ES-I3 (cell line): ENCODE measurements around the gene LDLRAD4.

Experiments used
- H3K36me3 ChIP-seq: 2 replicates; pipeline ENCODE4 v1.6.1; 2013; ENCODE audit warnings: mild to moderate bottlenecking, low read length, control low read depth, moderate library complexity; ENCODE audit not compliant: insufficient read depth
- H3K4me1 ChIP-seq: 2 replicates; pipeline ENCODE4 v1.6.1; 2013; ENCODE audit warnings: mild to moderate bottlenecking, control low read depth, low read length; ENCODE audit not compliant: insufficient read depth
- H3K9ac ChIP-seq: 2 replicates; pipeline ENCODE4 v1.6.1; 2013; ENCODE audit warnings: low read depth, mild to moderate bottlenecking, low read length, moderate library complexity
- H3K9me3 ChIP-seq: 2 replicates; pipeline ENCODE4 v1.6.1; 2013; ENCODE audit warnings: mild to moderate bottlenecking, low read length, moderate library complexity; ENCODE audit not compliant: control insufficient read depth, insufficient read depth

The LDLRAD4 gene

DNA sequence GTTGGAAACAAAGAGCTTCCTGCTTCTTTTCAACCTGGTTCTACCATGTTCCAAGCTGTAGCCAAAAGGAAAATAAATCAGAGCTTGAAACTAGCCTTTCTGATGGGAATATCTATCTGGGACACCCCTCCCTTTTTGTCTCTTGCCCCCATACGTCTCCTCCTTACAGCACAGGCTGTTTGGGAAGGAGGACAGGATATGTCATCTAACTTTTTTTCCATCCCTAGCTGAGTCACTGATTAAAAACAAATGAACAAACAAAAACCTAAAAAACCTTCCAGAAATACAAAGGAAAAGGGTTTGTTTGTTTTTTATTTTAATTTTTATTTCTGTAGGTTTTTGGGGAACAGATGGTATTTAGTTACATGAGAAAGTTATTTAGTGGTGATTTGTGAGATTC, 356.2 kb downstream of the LDLRAD4 start:
- H3K4me1 ChIP-seq: no peaks in the 10 kb centered on the region
- no peaks in the 10 kb centered on the region for H3K9me3 ChIP-seq
- no peak overlapping the region for H3K9ac ChIP-seq
- no peaks in the 10 kb centered on the region for H3K36me3 ChIP-seq

DNA sequence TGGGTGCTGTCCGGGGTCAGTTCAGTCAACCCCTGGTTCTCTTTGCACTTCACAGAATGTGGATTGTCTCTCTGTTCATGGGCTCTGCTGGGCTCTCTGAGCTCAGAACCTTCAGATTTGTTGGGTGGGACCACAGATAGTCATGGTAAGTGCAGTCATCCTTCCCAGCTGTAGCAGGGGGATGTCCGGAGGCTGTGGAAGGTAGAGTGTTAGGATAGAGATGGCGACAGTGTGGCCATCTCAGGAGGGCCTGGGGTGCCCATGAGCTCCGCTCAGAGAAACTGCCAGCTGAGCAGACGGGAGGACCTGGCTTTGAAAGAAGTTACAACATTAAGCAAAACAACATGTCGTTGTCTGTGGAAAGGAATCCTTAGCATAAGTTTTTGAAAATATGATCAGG, 358.0 kb downstream of the LDLRAD4 start:
- Histone ChIP-seq H3K9me3 (no peaks in the 10 kb centered on the region), H3K4me1 (no peaks in the 10 kb centered on the region), H3K9ac (no peak overlapping the region), H3K36me3 (no peaks in the 10 kb centered on the region)

DNA sequence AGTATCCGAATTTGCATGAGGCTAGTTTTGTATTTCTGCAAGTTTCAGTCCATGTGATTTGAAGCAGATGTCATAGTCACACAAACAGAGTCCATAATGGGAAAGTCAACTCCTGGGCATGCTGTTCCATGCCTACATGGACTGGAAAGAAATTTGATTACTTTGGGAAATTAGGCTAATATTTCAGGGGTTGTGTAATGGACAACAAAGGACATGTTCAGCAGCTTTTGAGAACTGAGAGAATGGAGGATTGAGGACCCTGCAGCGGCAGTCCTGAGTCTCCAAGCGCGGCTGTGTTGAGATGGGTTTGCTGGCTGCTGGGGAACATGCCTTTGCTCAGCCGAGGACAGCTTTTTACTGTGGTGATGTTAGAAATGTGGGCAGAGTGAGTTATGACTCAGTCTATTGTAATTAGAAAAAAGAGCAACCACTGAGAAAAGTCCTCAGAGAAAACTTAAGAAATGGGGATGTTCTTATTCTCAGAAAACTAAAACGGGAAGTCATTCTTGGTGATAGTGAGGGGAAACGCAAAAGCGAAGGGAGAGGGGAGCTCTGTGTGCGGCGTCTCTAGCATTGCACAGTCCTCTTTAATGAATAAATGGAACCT, 358.6 kb downstream of the LDLRAD4 start:
- no peaks in the 10 kb centered on the region for H3K9me3 ChIP-seq
- H3K36me3 ChIP-seq: no peaks in the 10 kb centered on the region
- H3K9ac ChIP-seq: no peak overlapping the region
- H3K4me1 ChIP-seq: no peaks in the 10 kb centered on the region

DNA sequence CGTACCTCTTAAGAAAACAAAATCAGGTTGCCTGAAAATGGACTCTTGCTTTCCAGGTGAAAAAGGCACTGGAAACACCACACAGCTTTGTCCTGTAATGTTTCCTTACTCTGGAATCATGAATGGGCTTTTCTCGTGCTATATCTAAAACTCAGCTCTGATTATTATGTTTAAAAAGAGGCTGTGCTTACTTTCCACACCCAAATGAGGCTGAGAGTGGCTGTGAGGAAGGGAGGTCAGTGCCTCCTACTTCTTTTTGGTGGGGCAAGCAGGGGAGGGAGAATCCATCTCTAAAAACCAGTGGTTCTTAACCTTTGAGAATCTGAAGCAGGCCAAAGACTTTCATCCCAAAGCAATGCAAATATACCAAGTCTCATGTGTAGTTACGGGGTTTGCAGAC, 359.2 kb downstream of the LDLRAD4 start:
- H3K36me3 ChIP-seq: no peaks in the 10 kb centered on the region
- H3K9ac ChIP-seq: no peak overlapping the region
- H3K9me3 ChIP-seq: no peaks in the 10 kb centered on the region
- H3K4me1 ChIP-seq: no peaks in the 10 kb centered on the region

DNA sequence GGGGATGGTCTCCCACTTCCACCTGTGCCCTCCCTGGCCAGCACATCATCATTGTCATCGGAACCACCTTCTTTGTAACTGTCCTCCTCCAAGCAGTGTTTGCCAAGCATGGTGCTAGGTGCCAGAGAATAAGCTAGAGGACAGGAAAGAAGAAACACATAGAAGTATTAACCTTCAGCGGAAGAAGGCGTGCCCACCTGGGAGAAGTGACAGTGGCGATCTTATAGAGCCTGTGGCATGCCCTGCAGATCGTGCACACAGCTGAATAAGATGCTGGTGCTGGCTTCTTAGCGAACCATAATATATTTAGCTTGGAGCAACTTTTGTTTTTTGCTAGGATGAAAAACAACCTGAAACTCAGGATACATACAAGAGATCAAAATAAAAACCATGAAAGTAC, 359.8 kb downstream of the LDLRAD4 start:
- Histone ChIP-seq H3K36me3 (no peaks in the 10 kb centered on the region), H3K4me1 (no peaks in the 10 kb centered on the region), H3K9ac (no peak overlapping the region), H3K9me3 (no peaks in the 10 kb centered on the region)

DNA sequence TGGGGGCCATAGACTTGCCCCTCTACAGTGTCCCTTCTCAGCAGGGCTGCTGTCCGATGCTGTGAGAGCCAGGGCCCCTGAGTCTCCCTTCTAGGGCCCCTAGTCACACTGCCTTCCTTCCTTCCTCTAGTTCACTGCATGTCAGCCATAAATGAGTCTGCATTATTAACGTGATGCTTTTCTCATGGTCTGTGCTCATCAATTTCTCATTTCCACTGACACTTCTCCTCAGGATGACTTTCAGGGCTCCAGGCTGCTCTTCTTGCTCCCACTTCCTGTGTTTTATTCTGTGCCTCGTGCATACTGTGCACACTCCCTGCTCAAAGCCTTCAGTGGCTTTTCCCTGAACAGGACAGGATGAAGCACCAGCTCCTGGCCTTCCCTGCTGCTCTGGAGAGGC, 361.3 kb downstream of the LDLRAD4 start:
- H3K9ac ChIP-seq: no peak overlapping the region
- no peaks in the 10 kb centered on the region for H3K36me3 ChIP-seq
- no peaks in the 10 kb centered on the region for H3K9me3 ChIP-seq
- no peaks in the 10 kb centered on the region for H3K4me1 ChIP-seq

- H3K4me1 ChIP-seq: no peaks in the 10 kb centered on the region
- H3K9ac ChIP-seq: no peak overlapping the region
- no peaks in the 10 kb centered on the region for H3K36me3 ChIP-seq
- no peaks in the 10 kb centered on the region for H3K9me3 ChIP-seq
Observed at GRCh38 chr18:13580351-13580750, 361.8 kb downstream of the LDLRAD4 start.

DNA sequence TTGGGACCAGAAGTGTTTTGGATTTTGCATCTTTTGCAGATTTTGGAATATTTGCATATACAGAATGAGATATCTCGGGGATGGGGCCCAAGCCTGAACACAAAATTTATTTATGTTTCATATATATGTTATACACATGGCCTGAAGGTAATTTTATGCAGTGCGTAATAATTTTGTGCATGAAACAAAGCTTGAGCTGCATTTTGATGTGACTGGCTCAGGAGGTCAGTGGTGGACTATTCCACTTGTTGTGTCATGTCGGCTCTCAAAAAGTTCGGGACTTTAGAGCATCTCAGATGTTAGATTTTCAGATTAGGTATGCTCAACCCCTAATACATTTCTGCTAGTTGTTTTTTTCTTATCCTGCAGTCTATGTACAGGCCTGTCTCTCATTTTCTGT, 362.4 kb downstream of the LDLRAD4 start:
- no peak overlapping the region for H3K9ac ChIP-seq
- no peaks in the 10 kb centered on the region for H3K4me1 ChIP-seq
- H3K9me3 ChIP-seq: no peaks in the 10 kb centered on the region
- H3K36me3 ChIP-seq: no peaks in the 10 kb centered on the region

DNA sequence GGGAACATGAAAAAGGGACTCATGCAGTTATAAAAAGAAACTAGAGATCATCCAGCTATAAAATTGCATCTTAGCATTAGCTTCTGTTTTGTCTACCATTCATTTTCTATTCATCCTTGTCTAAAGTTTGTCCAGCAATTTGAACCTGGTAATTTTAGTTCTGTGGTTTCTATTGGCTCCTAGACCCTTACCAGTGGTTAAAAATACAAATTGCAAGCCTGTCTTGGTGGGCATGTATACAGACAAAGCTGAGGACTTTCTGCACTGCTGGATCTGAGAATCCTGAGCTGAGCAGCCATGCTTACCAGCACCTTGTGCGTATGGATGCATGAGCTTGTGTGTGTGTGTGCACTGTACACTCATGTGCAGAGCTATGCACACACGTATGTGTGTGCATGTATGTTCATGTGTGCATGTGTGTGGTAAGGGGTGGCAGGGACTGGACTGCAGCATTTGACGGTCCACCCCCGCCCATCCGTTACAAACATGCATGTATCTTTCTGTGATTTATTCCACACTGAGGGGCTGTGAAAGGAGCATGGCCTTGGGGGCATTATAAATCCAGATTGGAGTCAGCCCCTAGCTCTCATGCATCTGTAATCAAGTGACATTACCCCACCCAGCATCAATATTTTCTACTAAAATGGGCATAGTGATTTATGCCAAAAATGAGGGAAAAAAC, 363.1 kb downstream of the LDLRAD4 start:
- no peak overlapping the region for H3K9ac ChIP-seq
- no peaks in the 10 kb centered on the region for H3K9me3 ChIP-seq
- no peaks in the 10 kb centered on the region for H3K4me1 ChIP-seq
- no peaks in the 10 kb centered on the region for H3K36me3 ChIP-seq

DNA sequence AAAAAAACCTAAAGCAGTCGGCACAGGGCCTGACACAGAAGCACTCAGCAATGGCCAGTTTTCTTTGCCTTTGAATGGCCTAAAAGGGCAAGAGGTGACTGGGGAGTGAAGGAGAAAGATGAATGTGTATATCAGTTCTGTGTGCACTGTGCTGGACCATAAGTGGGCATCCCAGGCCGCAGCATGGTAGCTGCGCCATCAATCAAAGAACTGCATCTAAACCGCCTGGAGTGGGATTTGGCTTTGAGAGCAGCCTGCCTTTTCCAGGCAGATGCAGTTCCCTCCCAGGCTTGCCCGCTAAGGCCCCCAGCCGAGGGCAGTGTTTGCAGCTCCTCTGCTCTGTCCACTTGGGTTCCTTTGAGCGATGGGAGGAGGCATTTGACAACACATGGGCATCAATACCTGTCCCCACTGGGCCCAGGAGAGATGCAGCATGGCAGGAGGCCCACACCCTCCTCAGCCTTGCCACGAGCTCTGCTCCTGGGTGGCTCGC, 363.7 kb downstream of the LDLRAD4 start:
- Histone ChIP-seq H3K4me1 (no peaks in the 10 kb centered on the region), H3K36me3 (no peaks in the 10 kb centered on the region), H3K9ac (no peak overlapping the region), H3K9me3 (no peaks in the 10 kb centered on the region)

GRCh38 chr18:13583576-13584550, 365.3 kb downstream of the LDLRAD4 start:
- Histone ChIP-seq H3K36me3 (no peaks in the 10 kb centered on the region), H3K9ac (no peak overlapping the region), H3K4me1 (no peaks in the 10 kb centered on the region), H3K9me3 (no peaks in the 10 kb centered on the region)

DNA sequence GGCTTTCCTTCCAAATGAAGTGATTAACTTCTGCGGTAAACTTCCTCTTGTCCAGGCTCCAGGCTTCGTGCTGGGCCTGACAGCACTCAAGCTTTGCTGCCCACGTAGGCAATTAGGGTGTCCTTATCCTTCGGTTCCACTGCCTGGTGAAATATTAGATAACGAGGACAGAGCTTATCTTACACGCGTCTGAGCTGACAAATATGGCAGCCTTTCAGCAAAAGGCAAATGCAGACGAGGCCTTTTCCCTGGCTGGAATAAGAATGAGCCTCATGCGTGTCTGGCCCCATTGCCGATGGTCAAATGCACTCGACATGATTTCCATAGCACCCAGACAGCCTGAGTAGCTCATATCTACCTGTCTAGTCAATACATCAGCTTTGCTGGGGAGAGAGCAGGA, 366.3 kb downstream of the LDLRAD4 start:
- H3K4me1 ChIP-seq: no peaks in the 10 kb centered on the region
- no peaks in the 10 kb centered on the region for H3K9me3 ChIP-seq
- no peaks in the 10 kb centered on the region for H3K36me3 ChIP-seq
- H3K9ac ChIP-seq: no peak overlapping the region

- no peak overlapping the region for H3K9ac ChIP-seq
- H3K36me3 ChIP-seq: no peaks in the 10 kb centered on the region
- H3K4me1 ChIP-seq: no peaks in the 10 kb centered on the region
- no peaks in the 10 kb centered on the region for H3K9me3 ChIP-seq
Observed at GRCh38 chr18:13585379-13586153, 367.0 kb downstream of the LDLRAD4 start.

- no peaks in the 10 kb centered on the region for H3K4me1 ChIP-seq
- no peak overlapping the region for H3K9ac ChIP-seq
- no peaks in the 10 kb centered on the region for H3K9me3 ChIP-seq
- no peaks in the 10 kb centered on the region for H3K36me3 ChIP-seq
Observed at GRCh38 chr18:13587001-13587400, 368.4 kb downstream of the LDLRAD4 start.
